DMS79 (cell line): ENCODE results near the gene RRAS2.
"Not testable (repeated sequence)": the region's sequence is repeated elsewhere in the genome, so short reads cannot be mapped to it uniquely, and the experiment has no call there.

ENCODE experiments used
- DNase-seq: peaks from one replicate; lab custom pipeline; 2025; lab: John Stamatoyannopoulos, UW

Gene RRAS2

DNA sequence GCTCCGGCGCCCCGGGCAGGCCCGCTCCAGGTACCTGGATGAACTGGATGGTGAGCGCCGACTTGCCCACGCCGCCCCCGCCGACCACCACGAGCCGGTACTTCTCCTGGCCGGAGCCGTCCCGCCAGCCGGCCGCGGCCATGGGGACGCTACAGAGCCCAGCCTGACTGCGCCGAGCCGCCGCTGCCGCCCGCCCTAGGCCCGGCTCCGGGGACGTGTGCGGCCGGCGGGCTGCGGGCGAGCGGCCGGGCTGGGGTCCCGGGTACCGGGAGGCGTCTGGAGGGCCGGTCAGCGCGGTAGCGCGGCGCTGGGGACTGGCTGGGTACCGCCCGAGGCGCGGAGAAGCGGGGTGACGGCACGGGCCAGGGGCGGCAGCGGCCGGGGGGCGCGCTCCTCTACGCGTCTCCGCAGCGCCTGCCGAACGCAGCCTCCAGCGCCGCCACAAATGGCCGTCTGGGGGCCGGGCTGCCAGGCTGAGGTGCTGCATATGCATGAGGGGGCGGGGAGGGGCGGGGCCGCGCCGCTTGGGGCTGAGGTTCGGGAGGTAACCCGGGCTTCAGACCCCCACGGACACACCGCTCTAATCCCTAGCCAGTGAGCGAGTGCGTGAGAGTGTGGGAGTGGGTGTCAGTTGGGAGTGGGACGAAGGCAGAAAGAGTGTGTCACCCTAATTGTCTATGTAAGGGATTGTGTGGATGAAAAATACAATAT lies at the start of gene RRAS2:
Gene RRAS2 (minus strand): TSS at position 455 of the 711 bp plus-strand sequence. CDS start 313 bp downstream, at position 142.
- no peak for DNase-seq

DNA sequence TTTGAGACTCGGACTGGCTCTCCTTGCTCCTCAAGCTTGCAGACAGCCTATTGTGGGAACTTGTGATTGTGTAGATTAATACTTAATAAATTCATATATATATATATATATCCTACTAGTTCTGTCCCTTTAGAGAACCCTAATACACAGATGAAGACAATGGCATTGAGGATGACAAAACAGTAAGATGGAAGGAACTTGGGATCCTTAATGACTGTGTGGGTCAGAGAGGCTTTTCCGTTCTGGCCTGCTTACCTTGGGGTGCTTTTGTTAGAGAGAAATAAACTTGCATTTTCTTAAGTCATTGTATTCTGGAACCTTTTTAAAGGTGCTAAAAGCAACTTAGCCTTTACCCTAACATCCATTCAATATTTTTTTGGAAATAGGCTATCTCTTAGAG lies 49.6 kb upstream of the RRAS2 start:
- DNase-seq, result no peak

DNA sequence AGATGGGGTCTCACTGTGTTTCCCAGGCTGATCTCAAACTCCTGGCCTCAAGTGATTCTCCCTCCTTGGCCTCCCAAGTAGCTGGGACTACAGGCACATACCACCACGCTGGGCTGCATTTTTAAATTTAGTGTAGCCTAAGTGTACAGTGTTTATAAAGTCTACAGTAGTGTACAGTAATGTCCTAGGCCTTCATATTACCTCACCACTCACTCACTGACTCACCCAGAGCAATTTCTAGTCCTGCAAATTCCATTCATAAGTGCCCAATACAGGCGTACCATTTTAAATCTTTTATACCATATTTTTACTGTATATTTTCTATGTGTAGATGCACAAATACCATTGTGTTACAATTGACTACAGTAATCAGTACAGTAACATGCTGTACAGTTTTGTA lies 47.1 kb upstream of the RRAS2 start:
- DNase-seq, result not testable (repeated sequence)

DNA sequence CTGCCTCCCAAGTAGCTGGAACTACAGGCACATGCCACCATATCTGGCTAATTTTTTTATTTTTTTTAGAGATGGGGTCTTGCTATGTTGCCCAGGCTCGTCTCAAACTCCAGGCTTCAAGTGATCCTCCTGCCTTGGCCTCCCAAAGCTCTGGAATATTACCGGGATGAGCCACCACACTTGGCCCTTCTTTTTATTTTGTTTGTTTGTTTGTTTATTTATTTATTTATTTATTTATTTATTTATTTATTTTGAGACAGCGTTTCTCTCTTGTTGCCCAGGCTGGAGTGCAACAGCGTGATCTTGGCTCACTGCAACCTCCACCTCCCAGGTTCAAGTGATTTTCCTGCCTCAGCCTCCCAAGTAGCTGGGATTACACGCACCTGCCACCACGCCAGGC lies 44.5 kb upstream of the RRAS2 start:
- DNase-seq, result not testable (repeated sequence)

DNA sequence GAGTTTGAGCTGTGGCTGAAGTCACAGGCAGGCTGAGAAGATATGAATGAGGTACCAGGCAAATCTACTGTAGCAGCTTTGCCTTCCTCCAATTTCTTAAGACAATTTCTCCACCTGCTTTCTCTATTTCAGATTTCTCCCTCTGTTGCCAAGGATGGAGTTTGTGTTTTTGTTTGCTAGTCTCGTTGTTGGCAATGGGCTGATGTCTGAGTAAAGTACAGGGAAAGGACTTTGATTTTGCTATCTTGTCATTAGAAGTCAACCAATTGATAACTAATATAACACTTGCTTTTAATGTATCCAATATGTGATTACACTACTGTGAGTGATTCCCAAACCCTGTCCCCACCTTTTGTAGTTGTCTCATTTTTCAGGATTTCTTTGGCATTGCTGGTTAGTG lies 40.1 kb upstream of the RRAS2 start:
- no peak for DNase-seq

DNA sequence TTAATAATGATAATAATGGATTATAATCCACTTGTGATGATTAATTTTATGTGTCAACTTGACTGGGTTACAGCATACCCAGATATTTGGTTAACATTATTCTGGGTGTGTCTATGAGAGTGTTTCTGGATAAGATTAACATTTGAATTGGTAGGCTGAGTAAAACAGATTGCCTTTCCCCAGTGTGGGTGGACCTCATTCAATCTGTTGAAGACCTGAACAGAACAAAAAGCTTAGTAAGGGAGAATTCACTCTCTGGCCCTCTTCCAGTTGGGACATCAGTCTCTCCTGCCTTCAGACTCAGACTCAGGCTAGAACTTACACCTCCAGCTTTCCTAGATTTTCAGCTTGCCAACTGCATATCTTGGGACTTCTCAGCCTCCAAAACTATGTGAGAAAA lies 37.3 kb upstream of the RRAS2 start:
- no peak for DNase-seq

DNA sequence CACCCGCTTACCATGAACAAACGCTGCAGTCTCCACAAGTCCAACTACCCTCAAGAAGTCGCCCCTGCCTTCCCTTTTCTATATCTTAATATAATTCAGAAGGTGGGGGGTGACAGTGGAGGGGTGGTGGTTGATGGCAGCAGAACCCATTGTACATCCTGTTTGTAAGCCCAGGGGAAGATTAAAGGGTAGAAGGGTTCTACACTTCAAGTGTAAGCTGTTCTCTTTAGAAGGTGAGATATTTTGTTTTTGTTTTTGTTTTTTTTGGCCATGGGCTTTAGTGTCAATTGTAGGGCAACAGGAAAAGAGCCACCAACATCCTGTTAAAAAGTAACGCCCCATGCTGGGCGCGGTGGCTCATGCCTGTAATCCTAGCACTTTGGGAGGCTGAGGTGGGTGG lies 34.9 kb upstream of the RRAS2 start:
- DNase-seq, result no peak

DNA sequence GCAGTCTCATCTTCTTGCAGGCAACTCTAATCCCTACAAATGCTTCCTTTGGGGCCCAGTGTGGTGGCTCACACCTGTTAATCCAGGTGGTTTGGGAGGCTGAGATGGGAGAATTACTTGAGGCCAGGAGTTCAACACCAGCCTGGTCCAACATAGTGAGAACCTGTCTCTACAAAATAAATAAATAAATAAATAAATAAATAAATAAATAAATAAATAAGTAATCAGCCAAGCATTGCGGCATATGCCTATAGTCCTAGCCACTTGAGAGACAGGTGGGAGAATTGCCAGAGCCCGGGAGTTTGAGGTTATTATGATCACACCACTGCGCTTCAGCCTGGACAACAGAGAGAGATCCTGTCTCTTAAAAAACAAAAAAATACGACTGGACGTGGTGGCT lies 34.1 kb upstream of the RRAS2 start:
- DNase-seq, result no peak

DNA sequence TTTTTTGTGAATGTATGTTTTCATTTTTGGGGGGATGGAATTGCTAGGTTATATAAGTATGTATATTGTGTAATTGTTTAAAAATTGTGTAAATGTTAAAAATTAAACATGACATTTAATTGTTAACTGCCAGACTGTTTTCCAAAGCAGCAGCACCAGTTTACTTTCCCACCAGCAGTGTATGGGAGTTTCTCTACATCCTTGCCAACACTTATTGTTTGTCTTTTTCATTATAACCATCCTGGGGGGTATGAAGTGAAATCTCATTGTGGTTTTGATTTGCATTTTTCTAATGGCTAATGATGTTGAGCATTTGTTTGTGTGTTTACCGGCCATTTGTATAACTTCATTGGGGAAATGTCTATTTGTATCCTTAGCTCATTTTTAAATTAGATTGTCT lies 31.7 kb upstream of the RRAS2 start:
- DNase-seq, result no peak

DNA sequence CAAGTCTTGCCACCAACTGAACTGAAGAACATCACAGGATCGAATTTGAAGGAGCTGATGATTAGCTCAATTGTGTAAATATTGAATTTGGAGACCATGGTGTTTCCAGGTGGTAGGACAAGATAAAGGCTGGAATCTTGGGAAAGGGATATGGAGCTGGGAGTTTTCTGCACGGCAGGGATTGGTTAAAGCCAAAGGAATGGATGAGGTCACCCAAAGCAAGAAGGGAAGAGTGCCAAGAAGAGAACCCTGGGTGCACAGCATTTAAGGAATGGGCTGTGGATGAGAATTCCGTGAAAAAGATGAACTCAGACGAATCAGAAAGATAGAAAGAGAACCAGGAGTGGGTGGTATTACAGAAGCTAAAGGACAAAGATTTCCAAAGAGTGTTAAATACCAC lies 29.4 kb upstream of the RRAS2 start:
- DNase-seq, result no peak

DNA sequence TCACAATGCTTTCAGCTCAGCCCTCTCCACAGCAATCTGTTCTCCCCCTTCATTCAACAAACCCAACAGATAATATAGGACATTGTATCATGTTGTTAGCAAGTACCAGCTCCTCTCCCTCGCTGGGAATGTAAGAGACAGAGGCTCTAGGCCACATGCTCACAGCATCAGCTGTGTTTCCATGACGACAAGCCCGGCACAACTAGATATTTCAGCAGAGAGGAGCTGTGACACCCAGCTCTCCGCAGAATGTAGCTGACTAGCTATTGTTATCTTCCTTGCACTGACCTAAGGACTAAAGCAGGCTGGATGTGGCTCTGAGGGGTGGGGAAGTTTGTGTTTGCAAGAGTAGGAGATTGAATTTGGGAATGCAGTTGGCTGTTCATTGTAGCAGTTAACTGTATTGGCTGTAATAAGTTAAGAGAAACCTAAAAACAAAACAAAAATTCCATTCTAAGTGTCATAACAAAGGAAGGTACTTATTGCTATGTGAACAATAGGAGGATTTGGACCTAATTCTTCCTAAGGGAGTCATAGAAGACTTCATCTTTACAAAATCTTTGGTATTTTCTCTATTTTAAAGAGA lies 28.0 kb upstream of the RRAS2 start:
- no peak for DNase-seq

DNA sequence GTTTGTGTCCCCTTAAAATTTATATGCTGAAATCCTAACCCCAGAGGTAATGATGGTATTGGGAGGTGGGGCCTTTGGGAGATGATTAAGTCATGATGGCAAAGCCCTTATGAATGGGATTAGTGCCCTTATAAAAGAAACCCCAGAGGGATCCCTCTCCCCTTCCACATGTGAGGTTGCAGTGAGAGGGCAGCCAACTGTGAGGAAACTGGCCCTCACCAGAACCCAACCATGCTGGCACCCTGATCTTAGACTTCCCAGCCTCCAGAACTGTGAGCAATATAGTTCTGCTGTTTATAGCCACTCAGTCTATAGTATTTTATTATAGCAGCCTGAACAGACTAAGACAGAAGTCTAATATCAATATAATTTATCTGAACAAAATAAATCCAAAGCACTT lies 27.1 kb upstream of the RRAS2 start:
- no peak for DNase-seq

DNA sequence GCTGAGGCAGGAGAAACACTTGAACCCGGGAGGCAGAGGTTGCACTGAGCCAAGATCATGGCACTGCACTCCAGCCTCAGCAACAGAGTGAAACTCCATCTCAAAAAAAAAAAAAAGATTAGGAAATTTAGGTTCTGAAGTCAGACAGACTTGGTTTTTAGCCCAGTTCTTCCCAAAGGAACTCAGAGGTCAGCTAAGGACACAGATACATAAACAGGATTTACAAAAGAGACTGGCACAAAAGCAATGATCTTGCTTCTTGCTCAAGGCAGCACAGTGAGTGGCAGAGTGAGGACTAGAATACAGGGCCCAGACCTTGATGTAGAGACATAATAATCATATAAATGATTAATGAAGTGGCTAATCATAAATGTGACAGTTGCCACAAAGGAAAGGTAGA lies 25.4 kb upstream of the RRAS2 start:
- DNase-seq, result no peak

DNA sequence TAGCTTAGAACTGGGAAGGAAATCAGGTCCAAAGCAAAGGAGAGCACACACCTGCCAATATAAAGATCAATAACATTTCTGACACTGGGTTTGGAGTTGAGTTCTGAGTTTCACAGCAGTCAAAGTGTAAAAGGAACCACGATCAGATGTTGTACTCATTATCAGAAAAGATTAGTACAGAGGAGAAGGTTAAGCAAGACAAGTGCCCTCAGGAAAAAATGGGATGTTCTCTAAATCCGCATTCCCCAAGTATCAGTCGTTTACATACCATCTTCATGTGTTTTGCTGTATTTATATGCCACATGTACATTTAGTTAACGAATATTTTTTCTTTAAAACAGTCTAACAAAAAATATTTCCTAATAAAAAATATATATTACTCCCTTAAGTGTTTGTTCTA lies 23.0 kb upstream of the RRAS2 start:
- DNase-seq, result no peak

DNA sequence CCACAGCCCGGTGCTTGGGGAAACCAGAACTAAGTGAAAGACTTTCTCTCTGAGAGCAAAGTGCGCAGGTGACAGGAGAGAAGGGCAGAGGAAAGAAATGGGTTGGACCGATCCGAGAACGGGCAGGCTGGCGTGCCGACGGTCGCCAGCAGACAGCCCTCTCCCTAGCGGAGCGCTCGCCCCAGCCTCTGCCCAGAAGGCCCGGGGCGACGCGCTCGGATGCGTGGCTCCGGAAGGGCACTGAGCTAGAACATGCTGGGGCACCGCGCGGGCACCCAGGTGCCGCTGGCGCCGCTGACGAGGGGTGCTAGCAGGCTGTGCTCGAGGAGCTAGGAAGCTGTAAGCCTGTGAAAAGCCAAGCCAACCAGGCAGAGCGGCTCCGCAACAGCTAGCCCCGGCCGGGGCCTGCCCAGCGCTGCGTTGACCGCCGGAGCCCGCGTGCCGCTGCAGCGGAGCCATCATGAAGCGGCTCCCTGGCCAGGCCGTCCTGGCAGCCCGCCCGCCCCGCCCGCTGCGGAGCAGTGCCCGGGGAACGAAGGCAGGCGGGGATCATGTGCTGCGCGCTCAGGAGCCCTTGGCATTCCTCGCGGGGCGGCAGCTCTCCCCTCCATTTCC lies 22.1 kb upstream of the RRAS2 start:
- DNase-seq, result no peak

DNA sequence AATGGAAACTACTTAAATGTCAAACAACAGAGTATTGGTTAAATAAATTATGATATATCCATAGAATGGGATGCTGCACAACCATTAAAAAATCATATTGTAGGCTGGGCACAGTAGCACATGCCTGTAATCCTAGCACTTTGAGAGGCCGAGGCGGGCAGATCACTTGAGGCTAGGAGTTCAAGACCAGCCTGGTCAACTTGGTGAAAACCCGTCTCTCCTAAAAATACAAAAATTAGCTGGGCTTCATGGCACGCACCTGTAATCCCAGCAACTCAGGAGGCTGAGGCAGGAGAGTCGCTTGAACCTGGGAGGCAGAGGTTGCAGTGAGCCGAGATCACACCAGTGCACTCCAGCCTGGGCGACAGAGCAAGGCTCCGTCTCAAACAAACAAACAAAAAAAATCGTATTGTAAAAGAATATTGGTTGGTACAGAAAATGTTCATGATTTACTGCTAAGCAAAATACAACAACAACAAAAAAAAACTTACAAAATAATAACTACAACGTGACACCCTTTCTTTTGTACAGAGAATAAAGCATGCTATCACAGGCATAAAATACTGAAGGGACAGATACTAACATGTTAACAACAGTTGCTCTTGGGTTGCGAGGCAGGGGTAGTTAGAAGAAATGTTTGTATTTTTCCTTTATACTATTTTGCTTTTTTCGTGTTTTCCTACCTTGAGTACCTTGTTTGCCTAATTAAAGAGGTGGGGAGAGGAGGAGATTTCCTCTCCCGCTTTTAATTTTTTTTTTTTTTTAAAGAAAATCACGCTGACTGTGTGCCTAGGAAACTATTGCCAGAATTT lies 21.3 kb upstream of the RRAS2 start:
- no peak for DNase-seq

DNA sequence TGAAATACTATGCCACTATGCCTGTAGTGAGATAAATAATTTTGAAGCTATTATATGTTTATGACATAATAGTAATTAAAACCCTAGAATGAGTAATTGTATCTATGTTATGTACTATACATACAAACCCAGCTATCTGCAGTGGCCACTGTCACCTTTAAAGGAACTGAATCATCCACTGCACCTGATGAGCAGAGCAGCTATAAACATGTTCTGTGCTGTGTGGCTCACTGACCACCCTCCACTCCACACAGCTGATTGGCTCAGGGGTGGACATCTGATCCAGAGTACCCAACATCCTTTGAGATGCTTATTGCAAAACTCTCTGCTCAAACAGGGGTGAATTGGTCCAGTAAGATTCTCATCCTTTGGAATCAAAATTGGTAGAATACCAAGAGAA lies 19.2 kb upstream of the RRAS2 start:
- DNase-seq, result no peak

DNA sequence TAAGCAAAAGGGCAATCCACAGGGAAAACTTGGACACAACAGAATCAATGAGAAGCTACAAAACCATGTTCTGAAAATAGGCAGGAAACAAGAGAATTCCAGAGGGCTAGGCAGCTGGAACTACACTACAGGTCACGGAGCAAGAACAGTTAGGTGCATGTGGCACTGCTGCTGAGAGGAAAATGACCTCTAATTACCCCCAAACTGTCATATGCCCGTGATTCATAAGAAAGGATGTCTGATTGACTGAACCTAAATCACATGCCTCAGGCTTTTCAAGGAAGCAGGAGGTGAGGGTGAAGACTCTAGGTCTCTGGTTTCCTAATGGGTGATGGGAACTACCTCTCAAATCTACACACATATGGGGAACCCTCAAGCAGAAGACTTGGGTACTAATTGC lies 17.9 kb upstream of the RRAS2 start:
- no peak for DNase-seq

DNA sequence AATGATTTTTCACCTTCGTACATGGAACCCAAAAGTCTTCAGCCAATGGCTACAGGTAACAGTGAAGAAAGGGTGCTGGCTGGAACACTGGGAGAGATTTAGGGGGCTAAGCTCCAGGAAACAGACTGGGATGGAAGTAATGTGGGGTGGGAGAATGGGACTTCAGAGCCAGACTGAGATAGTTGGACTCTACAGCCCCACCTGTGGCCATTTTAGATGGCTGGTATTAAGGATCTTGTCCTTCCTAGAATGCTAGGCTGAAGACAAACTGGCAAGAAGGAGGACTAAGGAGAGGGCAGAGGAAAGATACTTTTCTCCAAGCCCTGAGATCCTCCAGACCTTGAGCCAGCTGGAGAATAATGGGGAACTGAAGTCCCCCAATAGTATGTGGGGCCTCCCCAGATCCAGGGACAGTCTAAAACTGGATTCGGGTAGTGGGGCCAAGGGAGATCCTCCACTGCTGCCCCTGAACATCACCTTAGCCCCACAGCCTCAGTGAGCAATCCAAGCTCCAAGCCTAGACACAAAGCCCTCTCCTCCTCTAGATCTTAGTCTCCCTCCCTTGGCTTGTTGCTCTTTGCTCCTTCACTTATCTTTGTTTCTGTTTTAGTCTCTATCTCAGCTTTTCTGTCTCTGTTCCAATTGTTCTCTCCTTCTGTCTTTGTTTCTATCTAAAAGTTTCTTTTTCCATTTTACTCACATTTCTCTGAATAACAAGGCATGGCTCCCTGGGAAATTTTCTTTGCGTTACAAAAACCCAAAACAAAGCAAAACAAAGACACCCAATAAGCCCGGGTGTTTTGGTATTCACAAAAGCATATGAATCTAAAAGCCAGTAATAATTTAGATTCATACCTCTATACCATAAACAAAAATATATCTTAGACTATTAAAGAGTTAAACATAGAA lies 16.2 kb upstream of the RRAS2 start:
- no peak for DNase-seq

DNA sequence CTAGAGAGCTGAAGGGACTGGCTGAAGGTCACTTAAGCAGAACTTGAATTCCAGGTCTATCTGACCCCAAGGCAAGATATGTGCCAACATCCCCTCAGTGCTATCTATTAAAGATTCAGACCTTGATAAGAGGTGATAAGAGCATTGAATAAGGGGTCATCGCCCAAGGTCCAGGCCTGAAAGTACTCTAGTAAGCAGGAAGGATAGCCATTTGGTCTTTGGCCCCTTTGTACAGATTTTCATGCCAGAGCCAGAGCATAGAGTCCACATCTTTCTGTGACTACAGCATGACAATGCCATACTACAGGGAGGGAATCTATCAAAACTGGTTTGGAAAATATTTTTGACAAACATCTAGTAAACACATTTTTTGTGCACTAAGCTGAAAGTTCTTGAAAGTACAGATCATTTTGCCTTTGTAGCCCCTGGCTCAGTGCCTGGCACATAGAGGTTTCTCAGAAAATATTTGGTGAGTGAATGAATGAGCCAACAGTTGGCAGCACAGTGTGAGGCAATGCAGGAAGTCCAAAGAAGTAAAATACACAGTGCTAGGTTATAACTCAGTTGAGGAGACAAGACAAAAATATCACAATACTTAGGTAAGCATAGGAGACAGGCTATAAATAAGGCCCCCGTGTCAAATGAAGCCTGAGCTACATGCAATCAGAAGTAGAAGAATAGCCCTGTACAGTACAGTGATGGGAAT lies 15.1 kb upstream of the RRAS2 start:
- DNase-seq, result no peak

DNA sequence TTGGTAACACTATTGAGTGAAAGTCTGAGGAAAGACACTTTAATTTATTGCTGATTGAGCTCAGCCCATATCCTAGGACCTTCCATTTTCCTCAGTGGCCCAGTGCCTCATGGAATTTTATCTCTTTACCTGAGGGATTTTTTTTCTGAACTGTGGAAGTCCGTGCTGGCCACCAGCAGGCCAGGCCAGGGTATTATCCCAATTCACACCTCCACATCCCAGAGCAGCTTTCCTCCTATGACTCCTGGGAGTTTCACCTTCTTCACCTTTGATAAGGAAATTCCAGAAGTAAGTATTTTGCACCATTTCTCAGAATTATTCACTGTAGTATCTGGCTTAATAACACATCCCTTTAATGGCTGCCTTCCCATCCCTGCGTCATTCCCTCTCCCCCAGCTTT lies 13.0 kb upstream of the RRAS2 start:
- no peak for DNase-seq
